ENCODE data around the gene LSAMP.

LSAMP gene

DNA sequence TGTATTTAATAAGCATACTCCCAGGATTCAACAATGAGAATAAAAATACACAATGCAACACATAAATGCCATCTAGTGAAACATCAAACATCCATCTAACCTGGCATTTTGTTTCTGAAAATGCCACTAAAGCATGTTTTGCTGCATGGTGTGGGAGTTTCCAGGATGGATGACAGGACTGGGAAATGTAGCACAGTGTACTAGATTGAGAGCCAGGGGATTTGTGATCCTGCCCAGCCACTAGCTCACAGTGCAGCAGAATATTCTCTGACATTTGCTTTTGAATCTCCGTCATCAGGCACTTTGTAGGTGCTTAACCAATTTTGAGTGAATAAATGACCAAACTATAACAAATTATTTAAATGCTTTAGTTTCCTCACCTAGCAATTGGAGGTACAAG is 417.1 kb downstream of the LSAMP start:
- H3K14ac ChIP-seq (ENCODE audit: low read length in 2 of 2) = no peak overlapping the region
- no peaks in the 10 kb centered on the region for H3K36me3 ChIP-seq (ENCODE audit: control insufficient read depth in 1 of 2, insufficient read depth in 2 of 2, low read depth in 1 of 2, low read length in 2 of 2)
- H3K23ac ChIP-seq (ENCODE audit: low read length in 2 of 2) = no peak overlapping the region
- H3K4me1 ChIP-seq (ENCODE audit: control insufficient read depth, insufficient read depth, low read depth, low read length) = no peaks in the 10 kb centered on the region
- H2BK5ac ChIP-seq (ENCODE audit: low read depth, low read length, poor library complexity, severe bottlenecking) = peak overlapping the region; percentile 70
- H3K27ac ChIP-seq (ENCODE audit: low read length, poor library complexity, severe bottlenecking) = no peak overlapping the region
- H4K91ac ChIP-seq (ENCODE audit: low read length) = no peak overlapping the region
- no peak overlapping the region for H3K4ac ChIP-seq (ENCODE audit: low read depth in 1 of 2, low read length in 2 of 2)
- no peak overlapping the region for H2BK120ac ChIP-seq (ENCODE audit: low read depth, low read length)
- H2AK5ac ChIP-seq (ENCODE audit: low read length, severe bottlenecking) = no peak overlapping the region
- no peak overlapping the region for H4K8ac ChIP-seq (ENCODE audit: low read length)
- H3K4me2 ChIP-seq (ENCODE audit: low read length, poor library complexity, severe bottlenecking) = no peak overlapping the region
- H2BK15ac ChIP-seq (ENCODE audit: low read depth, poor library complexity, severe bottlenecking) = no peak overlapping the region
- H3K18ac ChIP-seq (ENCODE audit: low read depth in 1 of 2, low read length in 2 of 2) = no peak overlapping the region
- H3K27me3 ChIP-seq (ENCODE audit: control insufficient read depth in 1 of 2, insufficient read depth in 1 of 2, low read length in 2 of 2) = no peaks in the 10 kb centered on the region
- DNase-seq = no peak
- no peak overlapping the region for H3K4me3 ChIP-seq (ENCODE audit: insufficient read depth in 1 of 2, low read depth in 1 of 2, low read length in 2 of 2)
- H3K79me1 ChIP-seq (replicated peaks; ENCODE audit: low read length, poor library complexity, severe bottlenecking) = peaks cover 4% of the 10 kb centered on the region
- WGBS = no CpG with 5 or more reads among the region's 1 CpG
- H3K9me3 ChIP-seq (ENCODE audit: control insufficient read depth, low read length) = no peaks in the 10 kb centered on the region
- H2BK12ac ChIP-seq (ENCODE audit: low read length in 2 of 2) = no peak overlapping the region
- H2AFZ ChIP-seq (ENCODE audit: low read depth, low read length) = no peak overlapping the region
- H3K9ac ChIP-seq (ENCODE audit: low read length) = no peak overlapping the region

DNA sequence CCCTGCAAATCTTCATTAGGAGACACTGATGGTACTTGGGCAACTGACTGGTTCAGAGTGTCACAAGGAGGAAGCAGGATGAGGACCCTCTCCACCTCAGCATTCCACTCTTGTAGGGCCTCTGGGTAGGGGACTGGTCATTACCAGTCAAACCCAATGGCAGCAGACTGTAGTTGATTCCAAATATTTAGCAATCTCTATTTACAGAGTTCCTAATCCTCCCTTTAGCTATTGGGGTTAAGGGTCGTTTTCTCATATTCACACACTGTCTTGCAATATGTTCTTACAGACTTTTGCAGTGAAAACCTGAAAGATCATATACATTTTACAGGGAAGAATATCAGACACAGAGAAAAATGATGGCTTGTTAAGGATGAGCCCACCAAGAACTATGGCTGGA is 424.3 kb downstream of the LSAMP start:
- H2AFZ ChIP-seq (ENCODE audit: low read depth, low read length) = no peak overlapping the region
- H3K4me3 ChIP-seq (ENCODE audit: insufficient read depth in 1 of 2, low read depth in 1 of 2, low read length in 2 of 2) = no peak overlapping the region
- H3K9ac ChIP-seq (ENCODE audit: low read length) = no peak overlapping the region
- WGBS = no CpG with 5 or more reads among the region's 1 CpG
- no peak overlapping the region for H3K4ac ChIP-seq (ENCODE audit: low read depth in 1 of 2, low read length in 2 of 2)
- H2BK15ac ChIP-seq (ENCODE audit: low read depth, poor library complexity, severe bottlenecking) = no peak overlapping the region
- H4K91ac ChIP-seq (ENCODE audit: low read length) = no peak overlapping the region
- no peaks in the 10 kb centered on the region for H3K36me3 ChIP-seq (ENCODE audit: control insufficient read depth in 1 of 2, insufficient read depth in 2 of 2, low read depth in 1 of 2, low read length in 2 of 2)
- no peak overlapping the region for H4K8ac ChIP-seq (ENCODE audit: low read length)
- no peaks in the 10 kb centered on the region for H3K9me3 ChIP-seq (ENCODE audit: control insufficient read depth, low read length)
- no peaks in the 10 kb centered on the region for H3K27me3 ChIP-seq (ENCODE audit: control insufficient read depth in 1 of 2, insufficient read depth in 1 of 2, low read length in 2 of 2)
- H3K14ac ChIP-seq (ENCODE audit: low read length in 2 of 2) = no peak overlapping the region
- DNase-seq = peak; percentile 23
- peaks cover 2% of the 10 kb centered on the region for H3K79me1 ChIP-seq (replicated peaks; ENCODE audit: low read length, poor library complexity, severe bottlenecking)
- no peaks in the 10 kb centered on the region for H3K4me1 ChIP-seq (ENCODE audit: control insufficient read depth, insufficient read depth, low read depth, low read length)
- no peak overlapping the region for H3K4me2 ChIP-seq (ENCODE audit: low read length, poor library complexity, severe bottlenecking)
- no peak overlapping the region for H2BK12ac ChIP-seq (ENCODE audit: low read length in 2 of 2)
- no peak overlapping the region for H3K27ac ChIP-seq (ENCODE audit: low read length, poor library complexity, severe bottlenecking)
- H2AK5ac ChIP-seq (ENCODE audit: low read length, severe bottlenecking) = no peak overlapping the region
- H2BK120ac ChIP-seq (ENCODE audit: low read depth, low read length) = no peak overlapping the region
- H2BK5ac ChIP-seq (ENCODE audit: low read depth, low read length, poor library complexity, severe bottlenecking) = no peak overlapping the region
- no peak overlapping the region for H3K18ac ChIP-seq (ENCODE audit: low read depth in 1 of 2, low read length in 2 of 2)
- no peak overlapping the region for H3K23ac ChIP-seq (ENCODE audit: low read length in 2 of 2)

GRCh38 chr3:116020495-116020894 is 424.8 kb downstream of the LSAMP start:
- Histone ChIP-seq H2AK5ac (ENCODE audit: low read length, severe bottlenecking) (no peak overlapping the region), H3K27ac (ENCODE audit: low read length, poor library complexity, severe bottlenecking) (no peak overlapping the region), H3K36me3 (ENCODE audit: control insufficient read depth in 1 of 2, insufficient read depth in 2 of 2, low read depth in 1 of 2, low read length in 2 of 2) (no peaks in the 10 kb centered on the region), H3K4me1 (ENCODE audit: control insufficient read depth, insufficient read depth, low read depth, low read length) (no peaks in the 10 kb centered on the region), H2BK120ac (ENCODE audit: low read depth, low read length) (no peak overlapping the region), H3K27me3 (ENCODE audit: control insufficient read depth in 1 of 2, insufficient read depth in 1 of 2, low read length in 2 of 2) (no peaks in the 10 kb centered on the region), H2AFZ (ENCODE audit: low read depth, low read length) (no peak overlapping the region), H3K14ac (ENCODE audit: low read length in 2 of 2) (no peak overlapping the region), H3K4ac (ENCODE audit: low read depth in 1 of 2, low read length in 2 of 2) (no peak overlapping the region), H4K8ac (ENCODE audit: low read length) (no peak overlapping the region), H3K9ac (ENCODE audit: low read length) (no peak overlapping the region), H3K23ac (ENCODE audit: low read length in 2 of 2) (no peak overlapping the region), H3K9me3 (ENCODE audit: control insufficient read depth, low read length) (no peaks in the 10 kb centered on the region), H2BK12ac (ENCODE audit: low read length in 2 of 2) (no peak overlapping the region), H3K79me1 (replicated peaks; ENCODE audit: low read length, poor library complexity, severe bottlenecking) (peaks cover 2% of the 10 kb centered on the region), H4K91ac (ENCODE audit: low read length) (no peak overlapping the region), H3K4me2 (ENCODE audit: low read length, poor library complexity, severe bottlenecking) (no peak overlapping the region), H2BK15ac (ENCODE audit: low read depth, poor library complexity, severe bottlenecking) (no peak overlapping the region), H2BK5ac (ENCODE audit: low read depth, low read length, poor library complexity, severe bottlenecking) (no peak overlapping the region), H3K18ac (ENCODE audit: low read depth in 1 of 2, low read length in 2 of 2) (no peak overlapping the region), H3K4me3 (ENCODE audit: insufficient read depth in 1 of 2, low read depth in 1 of 2, low read length in 2 of 2) (no peak overlapping the region)
- 57% methylated on average over 4 of the region's 4 CpGs for WGBS
- DNase-seq = peak; percentile 68

DNA sequence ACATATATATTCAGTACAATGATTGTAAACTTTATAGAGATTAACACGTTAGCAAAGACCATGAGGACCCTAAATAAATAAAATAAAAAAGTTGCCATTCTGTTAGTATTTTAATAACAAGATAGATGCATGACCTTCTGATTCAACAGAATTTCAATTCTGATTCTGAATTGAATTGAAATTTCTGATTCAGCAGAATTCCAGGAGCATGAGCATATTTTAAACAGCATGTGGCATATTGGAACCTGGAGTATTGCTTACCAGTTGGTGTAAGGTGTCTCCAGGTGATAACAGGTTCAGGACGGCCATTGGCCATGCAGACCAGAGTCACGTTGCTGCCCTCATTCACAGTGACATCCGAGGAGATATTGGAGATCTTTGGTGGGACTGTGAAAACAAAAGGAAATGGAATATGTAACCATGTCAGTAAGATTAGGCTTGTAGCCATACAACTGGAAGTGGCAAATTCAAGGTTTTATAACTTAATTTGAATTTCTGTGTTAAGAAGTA is 426.0 kb downstream of the LSAMP start:
- 98% methylated on average over 3 of the region's 4 CpGs for WGBS
- no peak for DNase-seq

More for the DNA sequence above, 426.0 kb downstream of the LSAMP start:
- no peak overlapping the region for H3K4me3 ChIP-seq (ENCODE audit: insufficient read depth in 1 of 2, low read depth in 1 of 2, low read length in 2 of 2)
- no peak overlapping the region for H2AFZ ChIP-seq (ENCODE audit: low read depth, low read length)
- no peak overlapping the region for H4K8ac ChIP-seq (ENCODE audit: low read length)
- H2BK12ac ChIP-seq (ENCODE audit: low read length in 2 of 2) = no peak overlapping the region
- no peak overlapping the region for H3K27ac ChIP-seq (ENCODE audit: low read length, poor library complexity, severe bottlenecking)
- no peak overlapping the region for H3K23ac ChIP-seq (ENCODE audit: low read length in 2 of 2)
- no peaks in the 10 kb centered on the region for H3K27me3 ChIP-seq (ENCODE audit: control insufficient read depth in 1 of 2, insufficient read depth in 1 of 2, low read length in 2 of 2)
- no peaks in the 10 kb centered on the region for H3K4me1 ChIP-seq (ENCODE audit: control insufficient read depth, insufficient read depth, low read depth, low read length)
- no peak overlapping the region for H2BK120ac ChIP-seq (ENCODE audit: low read depth, low read length)
- no peak overlapping the region for H3K18ac ChIP-seq (ENCODE audit: low read depth in 1 of 2, low read length in 2 of 2)
- H2AK5ac ChIP-seq (ENCODE audit: low read length, severe bottlenecking) = no peak overlapping the region
- no peaks in the 10 kb centered on the region for H3K9me3 ChIP-seq (ENCODE audit: control insufficient read depth, low read length)
- H3K9ac ChIP-seq (ENCODE audit: low read length) = no peak overlapping the region
- H2BK5ac ChIP-seq (ENCODE audit: low read depth, low read length, poor library complexity, severe bottlenecking) = no peak overlapping the region
- no peak overlapping the region for H3K14ac ChIP-seq (ENCODE audit: low read length in 2 of 2)
- no peak overlapping the region for H4K91ac ChIP-seq (ENCODE audit: low read length)
- no peak overlapping the region for H2BK15ac ChIP-seq (ENCODE audit: low read depth, poor library complexity, severe bottlenecking)
- peaks cover 2% of the 10 kb centered on the region for H3K79me1 ChIP-seq (replicated peaks; ENCODE audit: low read length, poor library complexity, severe bottlenecking)
- H3K4ac ChIP-seq (ENCODE audit: low read depth in 1 of 2, low read length in 2 of 2) = no peak overlapping the region
- no peak overlapping the region for H3K4me2 ChIP-seq (ENCODE audit: low read length, poor library complexity, severe bottlenecking)
- H3K36me3 ChIP-seq (ENCODE audit: control insufficient read depth in 1 of 2, insufficient read depth in 2 of 2, low read depth in 1 of 2, low read length in 2 of 2) = no peaks in the 10 kb centered on the region

Data from mesenchymal stem cell (in vitro differentiated cells and primary cell).